ENCODE results near the gene BPGM. TPM values are rescaled to one million over a fixed set of nuclear protein-coding genes. Genes with fewer than 3 reads are reported as not detected.

BPGM gene
- total and polyA plus RNA-seq, 9 of the 15 experiments (the other 6 are each of a cell fraction or from before 2014, with no cell fraction given) = 14.1 to 46.1 (median 21.2) TPM

GRCh38 chr7:134669388-134669787, 22.7 kb downstream of the BPGM start:
- H3K79me2 ChIP-seq (ENCODE audit: control insufficient read depth, insufficient read depth, low read length) = no peaks in the 10 kb centered on the region
- no peak overlapping the region for H3K27ac ChIP-seq (ENCODE audit: extremely low read depth, low read depth, low read length)
- BruUV-seq (replicated peaks) = no TSS peak
- no peaks in the 10 kb centered on the region for H3K9me1 ChIP-seq (ENCODE audit: control insufficient read depth, insufficient read depth, low read length)
- H3K4me3 ChIP-seq = no peak overlapping the region
- H3K9me3 ChIP-seq (replicated peaks; ENCODE audit: control insufficient read depth, insufficient read depth, low read depth, low read length) = no peaks in the 10 kb centered on the region; the same call in 1 of the 2 replicates
- no peak overlapping the region for H2AFZ ChIP-seq (ENCODE audit: low read depth, low read length)
- peaks cover 2% of the 10 kb centered on the region; the same call in 1 of the 3 replicates for H3K36me3 ChIP-seq (ENCODE audit: control insufficient read depth, insufficient read depth, low read length)
- DNase-seq (ENCODE audit: extremely low read depth in 1 of 4, low spot score in 3 of 4) = no peak
- no peak overlapping the region for H3K4me2 ChIP-seq (ENCODE audit: insufficient read depth, low read length)
- intact Hi-C loops (cut with micrococcal nuclease) = no loop called here
- no peak for TF ChIP-seq ZKSCAN1 (IDR thresholded peaks at IDR 0.05; ENCODE audit: low read depth, low read length)
- TF ChIP-seq E2F3 (CRISPR knock-in tag; IDR thresholded peaks at IDR 0.05) = no peak
- no peak for TF ChIP-seq ZNF511 (CRISPR knock-in tag; IDR thresholded peaks at IDR 0.05)
- TF ChIP-seq RFX1 (IDR thresholded peaks at IDR 0.05) = no peak
- TF ChIP-seq HNRNPK (IDR thresholded peaks at IDR 0.05; ENCODE audit: low read depth, low read length, poor library complexity, severe bottlenecking) = no peak
- no peak for TF ChIP-seq ZNF232 (CRISPR knock-in tag; IDR thresholded peaks at IDR 0.05)
- no peak for TF ChIP-seq ZFX (CRISPR knock-in tag; IDR thresholded peaks at IDR 0.05)
- no peak for TF ChIP-seq VEZF1 (CRISPR knock-in tag; IDR thresholded peaks at IDR 0.05)
- no peak for TF ChIP-seq ZNF583 (CRISPR knock-in tag; IDR thresholded peaks at IDR 0.05)
- TF ChIP-seq FOXM1 (IDR thresholded peaks at IDR 0.05; ENCODE audit: low read depth) = no peak
- TF ChIP-seq FOXM1 (CRISPR knock-in tag; IDR thresholded peaks at IDR 0.05; ENCODE audit: low read depth) = no peak
- TF ChIP-seq FOXJ2 (tag; IDR thresholded peaks at IDR 0.05) = no peak
- no peak for TF ChIP-seq LEF1 (IDR thresholded peaks at IDR 0.05)
- TF ChIP-seq ZBTB33 (CRISPR knock-in tag; IDR thresholded peaks at IDR 0.05) = no peak
- no peak for TF ChIP-seq ZC3H8 (IDR thresholded peaks at IDR 0.05)
- no peaks in the 10 kb centered on the region for H3K27me3 ChIP-seq (ENCODE audit: control insufficient read depth in 2 of 2, insufficient read depth in 2 of 2, low read length in 2 of 2)
- ATAC-seq = no peak
- no peak for FAIRE-seq
- no peak overlapping the region for H3K9ac ChIP-seq (ENCODE audit: insufficient read depth in 1 of 2, low read depth in 2 of 2, low read length in 2 of 2)
- in situ Hi-C loops (cut with MboI) = loop anchor here (25.0 kb wide), 1 partner anchor 1293 kb away; no protein-coding TSS in a partner anchor
- ChIA-PET POLR2A (interaction anchor here (0.8 to 2.1 kb wide), 2 partner anchors 9 to 12 kb away, joined by 3 to 9 read pairs; no protein-coding TSS in a partner anchor), CTCF (ENCODE audit: low intra/inter-chr PET ratio) (no interaction called here)
- H3K4me1 ChIP-seq (replicated peaks in 1 of 2; ENCODE audit: control insufficient read depth in 2 of 2, insufficient read depth in 2 of 2, low read length in 2 of 2) = peaks cover 0 to 7% of the 10 kb centered on the region in 2 experiments; a peak in 4 of 5 replicates
- no peaks in the 10 kb centered on the region for H4K20me1 ChIP-seq (replicated peaks; ENCODE audit: control insufficient read depth, insufficient read depth, low read length)
- WGBS (ENCODE audit: insufficient coverage, low coverage, missing lambda C conversion rate) = 76% methylated on average over 4 of the region's 4 CpGs

All from K562 (cell line).